Tibial artery (tissue), 4 donors: ENCODE measurements around the gene HHAT.

Experiments
- DNase-seq, 2 donors: peaks; one replicate each; pipeline ENCODE4 v3.0.0-alpha.2; 2019
- H3K27ac ChIP-seq, 2 donors: fragments of 200-600 bp; sonication (generic) in 1 of 2; 1 replicate in 1 of 2; 2 replicates in 1 of 2; pipeline ENCODE4 v1.5.1; 2018 to 2019; ENCODE audit warnings: mild to moderate bottlenecking in 1 of 2
- H3K27me3 ChIP-seq, 2 donors: fragments of 200-600 bp; sonication (generic) in 1 of 2; one replicate each; pipeline versions ENCODE4 v1.5.1 to v1.6.0; 2016 to 2019
- H3K36me3 ChIP-seq, 3 donors: fragments of 200-600 bp; sonication (generic) in 2 of 3; one replicate each; pipeline ENCODE4 v1.5.1; 2016 to 2019; ENCODE audit warnings: mild to moderate bottlenecking in 2 of 3
- H3K4me1 ChIP-seq, 4 donors: fragments of 200-600 bp; sonication (generic) in 2 of 4; 1 replicate in 3 of 4; 2 replicates in 1 of 4; pipeline ENCODE4 v1.5.1; 2016 to 2019
- H3K4me3 ChIP-seq, 2 donors: fragments of 200-600 bp; sonication (generic) in 1 of 2; 1 replicate in 1 of 2; 2 replicates in 1 of 2; pipeline ENCODE4 v1.5.1; 2018 to 2019; ENCODE audit warnings: mild to moderate bottlenecking in 2 of 2
- H3K9me3 ChIP-seq, 3 donors: fragments of 200-600 bp; sonication (generic) in 1 of 3; one replicate each; pipeline ENCODE4 v1.5.1; 2016 to 2019
- CTCF ChIP-seq, 2 experiments: fragments of 200-600 bp in 1 of 2; fragments of 450-650 bp in 1 of 2; IDR thresholded peaks; one replicate each; pipeline ENCODE4 v1.5.1; 2017 to 2019; ENCODE audit warnings: antibody characterized with exemption in 2 of 2, mild to moderate bottlenecking in 1 of 2, moderate library complexity in 1 of 2
- intact Hi-C: fragments of 100-400 bp; cut with DNase I; formaldehyde crosslinking; loops from one replicate; pipeline ENCODE4 v1.15.0; 2023; ENCODE audit warnings: low total_unique reads

HHAT gene

GRCh38 chr1:210438928-210439841 lies 110.5 kb downstream of the HHAT start:
- intact Hi-C loops, result no loop called here
- no peak for TF ChIP-seq CTCF (IDR thresholded peaks at IDR 0.05)
- no peaks in the 10 kb centered on the region for H3K4me1 ChIP-seq
- no peak overlapping the region for H3K27ac ChIP-seq
- no peaks in the 10 kb centered on the region for H3K9me3 ChIP-seq
- no peak overlapping the region for H3K4me3 ChIP-seq
- no peak for DNase-seq
- no peaks in the 10 kb centered on the region for H3K27me3 ChIP-seq
- H3K36me3 ChIP-seq, result no peaks in the 10 kb centered on the region

- intact Hi-C loops, result no loop called here
- Histone ChIP-seq H3K36me3 (no peaks in the 10 kb centered on the region), H3K4me3 (no peak overlapping the region), H3K9me3 (no peaks in the 10 kb centered on the region), H3K4me1 (no peaks in the 10 kb centered on the region), H3K27ac (no peak overlapping the region), H3K27me3 (no peaks in the 10 kb centered on the region)
- no peak for TF ChIP-seq CTCF (IDR thresholded peaks at IDR 0.05)
- no peak for DNase-seq
These were observed 111.4 kb downstream of the HHAT start for GRCh38 chr1:210440081-210440480.

GRCh38 chr1:210441028-210441427 lies 112.3 kb downstream of the HHAT start:
- Histone ChIP-seq H3K4me1 (no peaks in the 10 kb centered on the region), H3K36me3 (no peaks in the 10 kb centered on the region), H3K27ac (no peak overlapping the region), H3K4me3 (no peak overlapping the region), H3K9me3 (no peaks in the 10 kb centered on the region), H3K27me3 (no peaks in the 10 kb centered on the region)
- TF ChIP-seq CTCF (IDR thresholded peaks at IDR 0.05), result no peak
- intact Hi-C loops, result no loop called here
- no peak for DNase-seq

- DNase-seq, result no peak
- intact Hi-C loops, result no loop called here
- Histone ChIP-seq H3K36me3 (no peaks in the 10 kb centered on the region), H3K27me3 (no peaks in the 10 kb centered on the region), H3K27ac (no peak overlapping the region), H3K4me1 (no peaks in the 10 kb centered on the region), H3K9me3 (no peaks in the 10 kb centered on the region), H3K4me3 (no peak overlapping the region)
- no peak for TF ChIP-seq CTCF (IDR thresholded peaks at IDR 0.05)
These were observed 116.8 kb downstream of the HHAT start for GRCh38 chr1:210445485-210445884.

- Histone ChIP-seq H3K27me3 (no peaks in the 10 kb centered on the region), H3K4me1 (no peaks in the 10 kb centered on the region), H3K36me3 (no peaks in the 10 kb centered on the region), H3K27ac (no peak overlapping the region), H3K4me3 (no peak overlapping the region), H3K9me3 (no peaks in the 10 kb centered on the region)
- no peak for DNase-seq
- no peak for TF ChIP-seq CTCF (IDR thresholded peaks at IDR 0.05)
- intact Hi-C loops, result no loop called here
These were observed 117.2 kb downstream of the HHAT start for GRCh38 chr1:210445931-210446330.
